NB4 (cell line): ENCODE results near the gene MRPL34.

Experiments used
- DNase-seq: peaks from one replicate; pipeline ENCODE4 v3.0.0; 2010; ENCODE audit warnings: low read depth
- H3K4me3 ChIP-seq: one replicate; pipeline ENCODE4 v1.5.1; 2011; ENCODE audit warnings: mild to moderate bottlenecking, low read depth, low read length, moderate library complexity
- CTCF ChIP-seq: IDR thresholded peaks from one replicate; pipeline ENCODE4 v1.5.1; 2012; ENCODE audit warnings: low read depth, low read length
- MAX ChIP-seq: IDR thresholded peaks from 2 replicates; pipeline ENCODE4 v1.6.1; 2011; ENCODE audit warnings: low read depth, low read length
- MYC ChIP-seq: IDR thresholded peaks from 2 replicates; pipeline ENCODE4 v1.6.1; 2011; ENCODE audit warnings: low read depth, low read length
- POLR2A ChIP-seq: IDR thresholded peaks from 2 replicates; pipeline ENCODE4 v1.6.1; 2011; ENCODE audit warnings: mild to moderate bottlenecking; ENCODE audit not compliant: insufficient read length; ENCODE audit errors: extremely low read depth

Gene MRPL34

DNA sequence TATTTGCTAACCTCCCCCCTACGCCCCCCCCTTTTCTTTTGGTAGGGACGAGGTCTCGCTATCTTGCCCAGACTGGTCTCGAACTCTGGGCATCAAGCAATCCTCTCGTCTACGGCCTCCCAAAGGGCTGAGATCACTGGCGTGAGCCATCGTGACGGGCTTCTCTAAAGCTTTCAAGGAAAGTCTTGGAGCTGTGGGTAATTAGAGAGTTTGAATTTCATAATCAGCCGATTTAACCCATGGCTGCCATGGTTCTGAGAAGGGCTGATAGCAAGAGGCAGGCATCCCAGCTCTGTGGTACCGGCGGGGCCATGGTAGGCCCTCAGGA, 1.8 kb upstream of the MRPL34 start:
- DNase-seq: no peak
- TF ChIP-seq MAX: no peak
- no peak for TF ChIP-seq POLR2A
- no peak for TF ChIP-seq MYC
- TF ChIP-seq CTCF: no peak
- H3K4me3 ChIP-seq: no peak overlapping the region

DNA sequence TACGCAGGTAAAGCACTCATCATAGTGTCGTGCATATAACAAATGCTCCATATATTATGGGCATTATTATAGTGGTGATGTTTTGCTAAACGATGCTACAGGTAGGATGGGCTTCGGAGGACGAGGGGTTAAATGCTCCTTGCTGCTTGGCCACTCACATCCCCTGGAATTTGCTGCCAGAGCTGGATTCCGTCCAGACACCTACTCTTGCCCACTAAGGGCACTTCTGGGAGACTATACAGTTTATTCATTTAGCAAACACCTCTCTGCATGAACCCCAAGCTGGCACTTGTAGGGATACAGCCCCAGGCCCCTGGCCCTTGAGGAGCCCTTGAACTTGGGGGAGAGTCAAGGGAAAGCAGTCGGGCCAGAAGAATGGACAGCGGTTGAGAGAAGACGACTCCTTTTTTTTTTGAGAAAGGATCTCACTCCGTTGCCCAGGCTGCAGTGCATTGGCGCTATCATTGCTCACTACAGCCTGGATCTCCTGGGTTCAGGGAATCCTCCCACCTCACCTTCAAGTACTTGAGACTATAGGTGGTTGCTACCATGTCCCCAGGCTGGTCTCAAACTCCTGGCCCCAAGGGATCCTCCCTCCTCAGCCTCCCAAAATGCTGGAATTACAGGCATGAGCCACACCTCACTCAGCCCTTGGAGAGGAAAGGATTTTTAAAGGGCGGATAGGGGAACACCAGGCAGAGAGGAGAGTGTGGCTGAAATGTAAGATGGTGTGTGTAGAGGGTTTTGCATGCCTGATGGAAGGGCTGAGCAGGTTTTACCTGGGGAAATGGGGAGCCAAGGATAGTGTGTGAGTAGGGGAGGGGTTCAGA, 1.1 kb upstream of the MRPL34 start:
- peak overlapping the region; percentile 36 for H3K4me3 ChIP-seq
- no peak for DNase-seq
- TF ChIP-seq MAX (no peak), MYC (no peak), POLR2A (no peak), CTCF (no peak)

DNA sequence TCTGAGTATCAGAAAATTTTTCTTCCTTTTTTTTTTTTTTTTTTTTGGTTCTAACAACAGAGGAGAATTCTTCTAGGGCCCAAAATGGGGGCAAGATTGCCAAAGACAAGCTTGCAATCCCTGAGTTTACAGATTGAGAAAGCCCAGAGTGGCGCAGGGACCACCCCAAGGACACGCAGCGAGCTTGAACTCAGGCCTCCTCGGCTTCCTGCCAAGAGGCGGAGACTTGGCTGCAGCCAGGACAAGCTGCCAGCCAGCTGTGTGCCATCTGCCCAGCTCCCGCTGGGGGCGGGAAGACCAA, 506 bp upstream of the MRPL34 start:
- DNase-seq: no peak
- TF ChIP-seq POLR2A: no peak
- no peak; the same call in 1 of the 2 replicates for TF ChIP-seq MYC
- no peak for TF ChIP-seq CTCF
- no peak for TF ChIP-seq MAX
- peak overlapping the region; percentile 36 for H3K4me3 ChIP-seq

GRCh38 chr19:17306285-17306714, 628 bp downstream of the MRPL34 start:
- DNase-seq: no peak
- TF ChIP-seq POLR2A (no peak), CTCF (no peak), MAX (no peak), MYC (peak; percentile 17; the same call in 1 of the 2 replicates)
- peak overlapping the region; percentile 82 for H3K4me3 ChIP-seq

DNA sequence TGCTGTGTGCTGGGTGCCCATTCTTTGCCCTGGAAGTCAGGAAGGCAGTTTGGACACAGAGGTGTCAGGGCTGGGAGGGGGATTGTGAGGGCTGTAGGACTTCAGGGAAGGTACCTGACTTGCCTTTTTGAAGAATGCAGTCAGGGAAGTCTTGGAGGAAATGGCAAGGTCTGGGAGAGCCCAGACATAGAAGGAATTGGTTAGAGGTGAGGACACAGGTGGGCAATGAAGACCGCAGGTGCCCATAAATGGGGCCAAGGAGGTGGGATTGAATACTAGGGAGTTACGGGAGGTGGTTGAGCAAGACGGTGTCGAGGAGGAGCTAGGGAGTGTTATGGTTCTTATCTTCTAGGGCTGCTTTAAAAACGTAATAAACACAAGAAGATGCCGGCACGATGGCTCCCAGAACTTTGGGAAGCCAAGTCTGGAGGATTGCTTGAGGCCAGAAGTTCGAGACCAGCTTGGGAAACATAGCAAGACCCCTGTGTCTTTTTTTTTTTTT, 2.3 kb downstream of the MRPL34 start:
- TF ChIP-seq POLR2A: no peak
- TF ChIP-seq CTCF: no peak
- TF ChIP-seq MAX: no peak
- TF ChIP-seq MYC: no peak
- DNase-seq: no peak
- no peak overlapping the region for H3K4me3 ChIP-seq
